Measurements from ENCODE around the gene CEP170B.

DNA sequence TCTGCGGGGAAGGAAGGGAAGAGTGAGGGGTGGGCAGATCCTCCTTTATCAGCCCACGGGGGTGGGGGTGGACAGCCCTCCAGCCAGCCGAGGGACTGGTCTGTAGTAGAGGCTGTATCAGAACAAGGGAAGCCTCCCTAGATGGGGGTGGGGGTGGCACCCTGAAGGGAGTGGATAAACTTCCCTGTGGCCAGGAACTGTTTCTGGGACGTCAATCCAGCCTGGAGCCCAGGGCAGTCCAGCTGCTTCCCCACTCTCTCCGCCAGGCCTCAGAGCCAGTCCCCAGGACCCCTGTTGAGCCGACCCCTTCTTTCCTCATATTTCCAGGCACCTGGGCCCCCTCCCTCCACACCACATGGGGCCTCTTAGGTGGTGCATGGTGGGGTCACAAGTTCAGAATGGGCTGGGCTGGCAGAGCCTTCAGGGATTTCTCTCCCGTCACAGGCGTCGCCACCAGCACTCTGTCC is 66.3 kb downstream of the CEP170B start:
- TF ChIP-seq, protein P1, sequence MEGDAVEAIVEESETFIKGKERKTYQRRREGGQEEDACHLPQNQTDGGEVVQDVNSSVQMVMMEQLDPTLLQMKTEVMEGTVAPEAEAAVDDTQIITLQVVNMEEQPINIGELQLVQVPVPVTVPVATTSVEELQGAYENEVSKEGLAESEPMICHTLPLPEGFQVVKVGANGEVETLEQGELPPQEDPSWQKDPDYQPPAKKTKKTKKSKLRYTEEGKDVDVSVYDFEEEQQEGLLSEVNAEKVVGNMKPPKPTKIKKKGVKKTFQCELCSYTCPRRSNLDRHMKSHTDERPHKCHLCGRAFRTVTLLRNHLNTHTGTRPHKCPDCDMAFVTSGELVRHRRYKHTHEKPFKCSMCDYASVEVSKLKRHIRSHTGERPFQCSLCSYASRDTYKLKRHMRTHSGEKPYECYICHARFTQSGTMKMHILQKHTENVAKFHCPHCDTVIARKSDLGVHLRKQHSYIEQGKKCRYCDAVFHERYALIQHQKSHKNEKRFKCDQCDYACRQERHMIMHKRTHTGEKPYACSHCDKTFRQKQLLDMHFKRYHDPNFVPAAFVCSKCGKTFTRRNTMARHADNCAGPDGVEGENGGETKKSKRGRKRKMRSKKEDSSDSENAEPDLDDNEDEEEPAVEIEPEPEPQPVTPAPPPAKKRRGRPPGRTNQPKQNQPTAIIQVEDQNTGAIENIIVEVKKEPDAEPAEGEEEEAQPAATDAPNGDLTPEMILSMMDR (IDR thresholded peaks at IDR 0.05): no peak
- TF ChIP-seq POLR2A (IDR thresholded peaks at IDR 0.05): no peak
